Lower leg skin (tissue), 4 donors: ENCODE data around the gene RHBDL3. TPM values are rescaled to one million over a fixed set of nuclear protein-coding genes. Genes with fewer than 3 reads are reported as not detected.
"Not testable (repeated sequence)": the region's sequence is repeated elsewhere in the genome, so short reads cannot be mapped to it uniquely, and the experiment has no call there.

Source experiments
- DNase-seq, 2 donors: peaks; one replicate each; pipeline ENCODE4 v3.0.0-alpha.2; 2019; ENCODE audit warnings: low spot score in 2 of 2
- H3K4me3 ChIP-seq: fragments of 200-600 bp; sonication (generic); 2 replicates; pipeline ENCODE4 v1.5.1; 2017; ENCODE audit warnings: mild to moderate bottlenecking, low read depth; ENCODE audit not compliant: poor library complexity, severe bottlenecking
- POLR2A ChIP-seq, 2 donors: fragments of 450-650 bp; IDR thresholded peaks; one replicate each; pipeline ENCODE4 v1.6.1; 2016 to 2017; ENCODE audit warnings: antibody characterized with exemption in 2 of 2, mild to moderate bottlenecking in 1 of 2, moderate library complexity in 1 of 2
- whole genome bisulfite sequencing, 2 donors: methylation state at CpG; one replicate each; pipeline ENCODE4 v1.1.5; 2018; 5-methylcytosine and 5-hydroxymethylcytosine counted together
- intact Hi-C: fragments of 100-400 bp; cut with DNase I; formaldehyde crosslinking; loops from one replicate; pipeline ENCODE4 v1.15.0; 2023; ENCODE audit warnings: low total_unique reads
- total RNA-seq, 4 donors: library from RNA; depleted of rRNA; stranded (reverse); fragments of >200 nt; gene quantifications; one replicate each; pipeline ENCODE4 v1.1.0, GENCODE V29; 2016
- TF ChIP-seq, protein P1 (sequence below), 3 donors: fragments of 450-650 bp; IDR thresholded peaks; one replicate each; pipeline ENCODE4 v1.5.1; 2016; ENCODE audit warnings: antibody characterized with exemption in 3 of 3, mild to moderate bottlenecking in 3 of 3, moderate library complexity in 2 of 3

Gene RHBDL3
- total RNA-seq, 4 donors from 2014 or later, result 0.12 to 0.71 (median 0.55) TPM; not detected in 1

GRCh38 chr17:32305049-32305448 lies 39.4 kb downstream of the RHBDL3 start:
- TF ChIP-seq, protein P1, sequence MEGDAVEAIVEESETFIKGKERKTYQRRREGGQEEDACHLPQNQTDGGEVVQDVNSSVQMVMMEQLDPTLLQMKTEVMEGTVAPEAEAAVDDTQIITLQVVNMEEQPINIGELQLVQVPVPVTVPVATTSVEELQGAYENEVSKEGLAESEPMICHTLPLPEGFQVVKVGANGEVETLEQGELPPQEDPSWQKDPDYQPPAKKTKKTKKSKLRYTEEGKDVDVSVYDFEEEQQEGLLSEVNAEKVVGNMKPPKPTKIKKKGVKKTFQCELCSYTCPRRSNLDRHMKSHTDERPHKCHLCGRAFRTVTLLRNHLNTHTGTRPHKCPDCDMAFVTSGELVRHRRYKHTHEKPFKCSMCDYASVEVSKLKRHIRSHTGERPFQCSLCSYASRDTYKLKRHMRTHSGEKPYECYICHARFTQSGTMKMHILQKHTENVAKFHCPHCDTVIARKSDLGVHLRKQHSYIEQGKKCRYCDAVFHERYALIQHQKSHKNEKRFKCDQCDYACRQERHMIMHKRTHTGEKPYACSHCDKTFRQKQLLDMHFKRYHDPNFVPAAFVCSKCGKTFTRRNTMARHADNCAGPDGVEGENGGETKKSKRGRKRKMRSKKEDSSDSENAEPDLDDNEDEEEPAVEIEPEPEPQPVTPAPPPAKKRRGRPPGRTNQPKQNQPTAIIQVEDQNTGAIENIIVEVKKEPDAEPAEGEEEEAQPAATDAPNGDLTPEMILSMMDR (IDR thresholded peaks at IDR 0.05), result no peak
- TF ChIP-seq POLR2A (IDR thresholded peaks at IDR 0.05), result no peak
- intact Hi-C loops, result no loop called here
- no peak for DNase-seq
- WGBS, 2 donors, result 71 to 82% methylated on average over 8 to 9 of the region's 9 CpGs
- H3K4me3 ChIP-seq, result no peak overlapping the region

DNA sequence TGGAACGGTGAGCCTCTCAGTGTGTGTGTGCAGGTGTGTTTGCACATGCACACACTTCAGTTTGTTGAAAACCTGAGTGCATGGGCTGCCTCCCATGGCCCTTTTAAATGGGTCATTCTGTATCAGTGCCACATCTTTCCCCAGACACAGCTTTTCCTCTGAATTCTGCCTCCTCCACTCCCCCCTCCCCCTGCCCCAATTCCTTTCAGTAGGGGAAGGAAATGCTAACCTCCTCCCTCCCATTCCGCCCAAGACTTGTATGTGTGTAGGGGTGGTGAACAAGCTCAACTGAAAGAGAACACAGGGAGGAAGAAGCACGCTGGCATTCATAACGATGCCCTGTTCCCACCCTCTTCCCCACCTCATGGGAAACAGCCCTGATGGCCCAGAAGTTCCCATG lies 42.0 kb downstream of the RHBDL3 start:
- no peak for DNase-seq
- TF ChIP-seq, protein P1 (IDR thresholded peaks at IDR 0.05), result no peak
- no peak for TF ChIP-seq POLR2A (IDR thresholded peaks at IDR 0.05)
- intact Hi-C loops, result no loop called here
- WGBS, 2 donors, result 59 to 62% methylated on average over 4 of the region's 4 CpGs
- no peak overlapping the region for H3K4me3 ChIP-seq

- WGBS, 2 donors, result 28% methylated on average over 9 of the region's 9 CpGs
- intact Hi-C loops, result no loop called here
- DNase-seq, result no peak
- H3K4me3 ChIP-seq, result no peak overlapping the region
- TF ChIP-seq POLR2A (IDR thresholded peaks at IDR 0.05), result no peak
- TF ChIP-seq, protein P1 (IDR thresholded peaks at IDR 0.05), result no peak
Measured at GRCh38 chr17:32311028-32311536, 45.5 kb downstream of the RHBDL3 start.

DNA sequence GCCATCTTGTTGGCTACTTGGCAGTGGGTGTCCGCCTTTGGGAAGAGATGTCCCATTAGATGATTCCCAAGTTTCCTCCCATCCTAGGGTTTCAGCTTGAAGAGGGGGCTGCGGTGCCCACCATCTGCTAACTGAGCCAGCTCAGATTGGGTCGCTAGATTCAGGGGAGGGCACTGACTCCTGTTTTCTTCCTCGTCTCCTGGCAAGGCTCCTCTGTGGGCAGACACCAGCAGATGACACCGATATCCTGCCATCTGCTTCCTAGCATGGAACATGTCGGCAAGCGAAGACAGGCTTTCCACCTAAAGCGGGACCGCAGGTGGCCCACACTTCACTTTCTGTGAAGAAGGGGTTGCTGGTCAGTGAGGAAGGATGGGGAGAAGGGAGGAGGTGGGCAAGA lies 49.0 kb downstream of the RHBDL3 start:
- WGBS, 2 donors, result 75 to 82% methylated on average over 6 to 9 of the region's 9 CpGs
- intact Hi-C loops, result loop anchor here (5.0 kb wide), 1 partner anchor 62 kb away; no protein-coding TSS in a partner anchor
- no peak for DNase-seq
- H3K4me3 ChIP-seq, result no peak overlapping the region
- TF ChIP-seq, protein P1 (IDR thresholded peaks at IDR 0.05), result no peak
- no peak for TF ChIP-seq POLR2A (IDR thresholded peaks at IDR 0.05)

DNA sequence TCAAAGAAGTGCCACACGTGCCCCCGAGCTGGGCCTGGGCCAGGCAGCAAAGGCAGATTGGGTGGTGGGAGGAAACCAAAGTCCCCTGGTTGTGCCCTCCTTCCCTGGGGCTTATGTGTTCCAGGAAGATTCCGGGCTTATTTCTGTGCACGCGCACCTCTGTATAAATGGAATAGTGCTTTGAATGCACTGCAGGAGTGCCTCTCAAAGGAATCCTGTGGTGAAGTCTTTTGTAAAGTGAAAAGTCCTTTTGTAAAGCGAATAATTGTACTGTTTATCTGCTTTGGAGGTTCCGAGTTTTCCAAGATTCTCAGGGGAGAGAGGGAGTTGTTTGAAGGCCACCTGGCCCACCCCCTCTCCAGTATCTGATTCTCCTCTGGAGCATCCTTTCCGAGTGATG lies 49.5 kb downstream of the RHBDL3 start:
- no peak for DNase-seq

GRCh38 chr17:32316653-32317052 lies 51.0 kb downstream of the RHBDL3 start:
- DNase-seq, H3K4me3 ChIP-seq: not testable (repeated sequence)
- 93 to 94% methylated on average over 5 of the region's 5 CpGs for WGBS, 2 donors
- intact Hi-C loops, result loop anchor here (5.0 kb wide), 1 partner anchor 64 kb away; no protein-coding TSS in a partner anchor

More for the DNA sequence above, 49.5 kb downstream of the RHBDL3 start:
- no peak for TF ChIP-seq POLR2A (IDR thresholded peaks at IDR 0.05)
- TF ChIP-seq, protein P1 (IDR thresholded peaks at IDR 0.05), result no peak
- intact Hi-C loops, result loop anchor here (5.0 kb wide), 1 partner anchor 63 kb away; no protein-coding TSS in a partner anchor
- 87 to 88% methylated on average over 8 of the region's 8 CpGs for WGBS, 2 donors
- no peak overlapping the region for H3K4me3 ChIP-seq
